ENCODE measurements around the gene SGMS2. TPM values are rescaled to one million over a fixed set of nuclear protein-coding genes. Genes with fewer than 3 reads are reported as not detected.

Gene SGMS2
- total and polyA plus RNA-seq, 2 of the 4 experiments (the other 2 are of a cell fraction) = 13.4 to 37.5 TPM

GRCh38 chr4:107897823-107898222 is 73.1 kb downstream of the SGMS2 start:
- H3K27ac ChIP-seq (ENCODE audit: insufficient read depth, low read length) = no peak overlapping the region
- no peak overlapping the region for H4K91ac ChIP-seq (ENCODE audit: insufficient read depth, low read depth, low read length)
- H3K9me1 ChIP-seq (ENCODE audit: insufficient read depth, low read length) = peaks cover 3% of the 10 kb centered on the region; the same call in 1 of the 2 replicates
- no peak overlapping the region for H2BK20ac ChIP-seq (ENCODE audit: low read depth, low read length)
- H4K20me1 ChIP-seq (ENCODE audit: insufficient read depth, low read length) = peaks cover 13% of the 10 kb centered on the region; the same call in 1 of the 2 replicates
- BruUV-seq (replicated peaks) = no TSS peak
- H2AK5ac ChIP-seq (ENCODE audit: low read depth, low read length) = no peak overlapping the region
- TF ChIP-seq RFX5 (IDR thresholded peaks at IDR 0.05; ENCODE audit: low read depth, low read length) (no peak), SMC3 (IDR thresholded peaks at IDR 0.05; ENCODE audit: low read depth, low read length) (no peak), MAZ (IDR thresholded peaks at IDR 0.05; ENCODE audit: borderline replicate concordance, low read depth, low read length) (no peak), NFE2L2 (IDR thresholded peaks at IDR 0.05; ENCODE audit: low read depth, low read length) (no peak), CHD1 (IDR thresholded peaks at IDR 0.05; ENCODE audit: low read depth, low read length) (no peak), FOS (IDR thresholded peaks at IDR 0.05; ENCODE audit: low read depth, low read length) (no peak), USF2 (IDR thresholded peaks at IDR 0.05; ENCODE audit: low read depth, low read length) (no peak), MAFK (IDR thresholded peaks at IDR 0.05; ENCODE audit: low read depth, low read length) (no peak), RCOR1 (IDR thresholded peaks at IDR 0.05; ENCODE audit: insufficient replicate concordance, low read length) (no peak), RAD21 (IDR thresholded peaks at IDR 0.05; ENCODE audit: low read length) (no peak), BHLHE40 (IDR thresholded peaks at IDR 0.05; ENCODE audit: low read depth, low read length) (no peak), ELK1 (IDR thresholded peaks at IDR 0.05; ENCODE audit: borderline replicate concordance, low read depth, low read length) (no peak)
- TF ChIP-seq, protein P1, sequence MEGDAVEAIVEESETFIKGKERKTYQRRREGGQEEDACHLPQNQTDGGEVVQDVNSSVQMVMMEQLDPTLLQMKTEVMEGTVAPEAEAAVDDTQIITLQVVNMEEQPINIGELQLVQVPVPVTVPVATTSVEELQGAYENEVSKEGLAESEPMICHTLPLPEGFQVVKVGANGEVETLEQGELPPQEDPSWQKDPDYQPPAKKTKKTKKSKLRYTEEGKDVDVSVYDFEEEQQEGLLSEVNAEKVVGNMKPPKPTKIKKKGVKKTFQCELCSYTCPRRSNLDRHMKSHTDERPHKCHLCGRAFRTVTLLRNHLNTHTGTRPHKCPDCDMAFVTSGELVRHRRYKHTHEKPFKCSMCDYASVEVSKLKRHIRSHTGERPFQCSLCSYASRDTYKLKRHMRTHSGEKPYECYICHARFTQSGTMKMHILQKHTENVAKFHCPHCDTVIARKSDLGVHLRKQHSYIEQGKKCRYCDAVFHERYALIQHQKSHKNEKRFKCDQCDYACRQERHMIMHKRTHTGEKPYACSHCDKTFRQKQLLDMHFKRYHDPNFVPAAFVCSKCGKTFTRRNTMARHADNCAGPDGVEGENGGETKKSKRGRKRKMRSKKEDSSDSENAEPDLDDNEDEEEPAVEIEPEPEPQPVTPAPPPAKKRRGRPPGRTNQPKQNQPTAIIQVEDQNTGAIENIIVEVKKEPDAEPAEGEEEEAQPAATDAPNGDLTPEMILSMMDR (conservative IDR thresholded peaks at IDR 0.05; ENCODE audit: low read depth, low read length) = no peak
- H3K23ac ChIP-seq (ENCODE audit: low read depth, low read length) = no peak overlapping the region
- no peak overlapping the region for H4K8ac ChIP-seq (ENCODE audit: low read depth in 2 of 2, low read length in 2 of 2)
- dilution Hi-C loops (cut with HindIII; ENCODE audit: low sequenced_read_pairs, unreplicated experiment) (no loop called here), in situ Hi-C loops (cut with MboI; ENCODE audit: low sequenced_read_pairs) (no loop called here), intact Hi-C loops (cut with micrococcal nuclease) (loop anchor here (2.0 kb wide), 1 partner anchor 73 kb away; the partner anchor contains the start of gene SGMS2)
- ChIA-PET CTCF (interaction anchor here (0.9 kb wide), 1 partner anchor 134 kb away, joined by 3 read pairs; no protein-coding TSS in a partner anchor), POLR2A (ENCODE audit: unreplicated experiment) (no interaction called here)
- no peak overlapping the region for H3K14ac ChIP-seq (replicated peaks; ENCODE audit: low read depth, low read length)
- H3K4ac ChIP-seq (ENCODE audit: low read depth, low read length) = no peak overlapping the region
- H3K4me3 ChIP-seq (ENCODE audit: insufficient read depth, low read depth, low read length) = no peak overlapping the region
- no peaks in the 10 kb centered on the region for H3K36me3 ChIP-seq (ENCODE audit: control insufficient read depth, insufficient read depth, low read length)
- no peak overlapping the region for H2BK120ac ChIP-seq (ENCODE audit: low read depth, low read length)
- peaks cover 6% of the 10 kb centered on the region for H3K4me1 ChIP-seq (ENCODE audit: control insufficient read depth, insufficient read depth, low read length)
- no peak overlapping the region for H2AK9ac ChIP-seq (replicated peaks; ENCODE audit: low read depth, low read length, poor library complexity)
- no peak overlapping the region; the same call in 1 of the 2 replicates for H3K18ac ChIP-seq (ENCODE audit: low read depth, low read length)
- no peak overlapping the region for H2BK5ac ChIP-seq (ENCODE audit: low read depth, low read length, poor library complexity, severe bottlenecking)
- H3K4me2 ChIP-seq (ENCODE audit: low read depth, low read length) = no peak overlapping the region
- H3K27me3 ChIP-seq (ENCODE audit: control insufficient read depth, insufficient read depth, low read length) = peaks cover 13% of the 10 kb centered on the region
- ATAC-seq (ENCODE audit: low read depth) (no peak), DNase-seq (no peak)
- H3K9me3 ChIP-seq (ENCODE audit: control insufficient read depth, insufficient read depth, low read length) = no peaks in the 10 kb centered on the region
- H2AFZ ChIP-seq (replicated peaks; ENCODE audit: low read length, poor library complexity) = no peak overlapping the region
- no peaks in the 10 kb centered on the region for H3K79me1 ChIP-seq (ENCODE audit: low read depth in 1 of 2, low read length in 2 of 2)
- no peak overlapping the region for H2BK15ac ChIP-seq (ENCODE audit: low read depth, low read length)
- H3K56ac ChIP-seq (ENCODE audit: extremely low read depth, insufficient read depth, low read length) = no peak overlapping the region
- no peak overlapping the region for H4K5ac ChIP-seq (ENCODE audit: low read depth, low read length)
- no peak overlapping the region for H3K9ac ChIP-seq (ENCODE audit: low read depth, low read length)
